IMR-90 (cell line): Measurements from ENCODE around the gene HSD17B10. TPM values are rescaled to one million over a fixed set of nuclear protein-coding genes. Genes with fewer than 3 reads are reported as not detected.

ENCODE experiments used
- ATAC-seq: fragments of 200-7000 bp; cut with Tn5 transposase; 2 replicates; pipeline ENCODE4 v1.9.1; 2020; ENCODE audit warnings: low read depth, mild to moderate bottlenecking, moderate library complexity
- BruUV-seq: library from RNA; stranded (reverse); fragments of 400-500 nt; replicated peaks from 2 replicates; lab custom pipeline; 2021; lab: Mats Ljungman, UMichigan
- CTCF ChIA-PET: fragments of 300-600 bp; formaldehyde crosslinking; extraction: SDS; loops from one replicate; lab custom pipeline; 2021; ENCODE audit warnings: antibody characterized with exemption; lab: Yijun Ruan, JAX
- POLR2A ChIA-PET: fragments of 300-600 bp; sonication (Branson Sonifier 250); formaldehyde crosslinking; loops from one replicate; lab custom pipeline; 2022; ENCODE audit warnings: antibody characterized with exemption; ENCODE audit not compliant: unreplicated experiment; lab: Charles Lee
- DNase-seq: peaks from one replicate; pipeline ENCODE4 v3.0.0; 2013
- H2AFZ ChIP-seq: replicated peaks from 2 replicates; pipeline ENCODE3; 2013; ENCODE audit warnings: low read length, mild to moderate bottlenecking; ENCODE audit not compliant: poor library complexity
- H2AK5ac ChIP-seq: 2 replicates; pipeline ENCODE4 v1.6.1; 2013; ENCODE audit warnings: low read depth, low read length, inconsistent platforms
- H2AK9ac ChIP-seq: replicated peaks from 2 replicates; pipeline ENCODE3; 2013; ENCODE audit warnings: mild to moderate bottlenecking, low read depth, low read length, moderate library complexity; ENCODE audit not compliant: poor library complexity
- H2BK120ac ChIP-seq: 2 replicates; pipeline ENCODE4 v1.6.1; 2013; ENCODE audit warnings: low read depth, low read length, inconsistent platforms
- H2BK15ac ChIP-seq: 3 replicates; pipeline ENCODE4 v1.6.1; 2013; ENCODE audit warnings: low read depth, low read length, inconsistent platforms
- H2BK20ac ChIP-seq: 2 replicates; pipeline ENCODE4 v1.6.1; 2013; ENCODE audit warnings: low read depth, mild to moderate bottlenecking, inconsistent platforms, low read length, moderate library complexity
- H2BK5ac ChIP-seq: 2 replicates; pipeline ENCODE4 v1.6.1; 2013; ENCODE audit warnings: mild to moderate bottlenecking, low read depth, low read length, inconsistent platforms; ENCODE audit not compliant: poor library complexity, severe bottlenecking
- H3K14ac ChIP-seq: replicated peaks from 2 replicates; pipeline ENCODE4 v1.6.1; 2013; ENCODE audit warnings: low read depth, low read length, inconsistent platforms
- H3K18ac ChIP-seq: 2 replicates; pipeline ENCODE4 v1.6.1; 2013; ENCODE audit warnings: low read depth, low read length, control low read depth
- H3K23ac ChIP-seq: 2 replicates; pipeline ENCODE4 v1.6.1; 2013; ENCODE audit warnings: low read depth, low read length, inconsistent platforms
- H3K27ac ChIP-seq: 2 replicates; pipeline ENCODE4 v1.5.1; 2013; ENCODE audit warnings: mild to moderate bottlenecking, control low read depth, low read length; ENCODE audit not compliant: insufficient read depth
- H3K27me3 ChIP-seq: 2 replicates; pipeline ENCODE4 v1.6.1; 2013; ENCODE audit warnings: low read length; ENCODE audit not compliant: control insufficient read depth, insufficient read depth
- H3K36me3 ChIP-seq: 2 replicates; pipeline ENCODE4 v1.6.1; 2013; ENCODE audit warnings: low read length, mixed read lengths; ENCODE audit not compliant: control insufficient read depth, insufficient read depth
- H3K4ac ChIP-seq: 2 replicates; pipeline ENCODE4 v1.6.1; 2013; ENCODE audit warnings: low read depth, low read length, inconsistent platforms
- H3K4me1 ChIP-seq: 2 replicates; pipeline ENCODE4 v1.6.1; 2013; ENCODE audit warnings: low read length, mixed read lengths; ENCODE audit not compliant: control insufficient read depth, insufficient read depth
- H3K4me2 ChIP-seq: 2 replicates; pipeline ENCODE4 v1.6.1; 2013; ENCODE audit warnings: low read depth, mild to moderate bottlenecking, control low read depth, low read length, moderate library complexity
- H3K4me3 ChIP-seq: 2 replicates; pipeline ENCODE4 v1.5.1; 2013; ENCODE audit warnings: low read depth, mild to moderate bottlenecking, control low read depth, low read length, moderate library complexity; ENCODE audit not compliant: insufficient read depth
- H3K56ac ChIP-seq: 2 replicates; pipeline ENCODE4 v1.6.1; 2013; ENCODE audit warnings: low read length, inconsistent platforms; ENCODE audit not compliant: insufficient read depth; ENCODE audit errors: extremely low read depth
- H3K79me1 ChIP-seq, 2 experiments: 2 replicates each; pipeline ENCODE4 v1.6.1; 2013; ENCODE audit warnings: low read length in 2 of 2, inconsistent platforms in 1 of 2, low read depth in 1 of 2
- H3K9ac ChIP-seq: 2 replicates; pipeline ENCODE4 v1.6.1; 2013; ENCODE audit warnings: low read depth, low read length, control low read depth
- H3K9me1 ChIP-seq: 2 replicates; pipeline ENCODE4 v1.6.1; 2013; ENCODE audit warnings: low read length, inconsistent platforms; ENCODE audit not compliant: insufficient read depth
- H3K9me3 ChIP-seq: 2 replicates; pipeline ENCODE4 v1.6.1; 2013; ENCODE audit warnings: low read length; ENCODE audit not compliant: control insufficient read depth, insufficient read depth
- H4K20me1 ChIP-seq: 2 replicates; pipeline ENCODE4 v1.6.1; 2013; ENCODE audit warnings: low read length, inconsistent platforms; ENCODE audit not compliant: insufficient read depth
- H4K5ac ChIP-seq: 2 replicates; pipeline ENCODE4 v1.6.1; 2013; ENCODE audit warnings: mild to moderate bottlenecking, low read depth, low read length, control low read depth
- H4K8ac ChIP-seq, 2 experiments: 2 replicates each; pipeline ENCODE4 v1.6.1; 2013; ENCODE audit warnings: low read depth in 2 of 2, low read length in 2 of 2, control low read depth in 1 of 2, inconsistent platforms in 1 of 2
- H4K91ac ChIP-seq: 2 replicates; pipeline ENCODE4 v1.6.1; 2013; ENCODE audit warnings: low read depth, low read length, inconsistent platforms; ENCODE audit not compliant: insufficient read depth
- CHD1 ChIP-seq: IDR thresholded peaks from 2 replicates; pipeline ENCODE4 v1.6.1; 2012; ENCODE audit warnings: low read depth, low read length, improper control_type of control experiment
- whole genome bisulfite sequencing, 2 experiments: methylation state at CpG; one replicate each; pipeline versions ENCODE4 v1.1.5 to v1.1.7; 2013; ENCODE audit warnings: missing lambda C conversion rate in 2 of 2; ENCODE audit not compliant: insufficient read length in 1 of 2; ENCODE audit errors: extremely low coverage in 2 of 2; 5-methylcytosine and 5-hydroxymethylcytosine counted together
- dilution Hi-C: fragments of 300-500 bp; cut with HindIII; formaldehyde crosslinking; loops from one replicate; pipeline ENCODE4 v1.14.3; 2018; ENCODE audit warnings: low sequenced_read_pairs; ENCODE audit not compliant: unreplicated experiment
- in situ Hi-C: fragments of 300-500 bp; cut with MboI; formaldehyde crosslinking; loops from 3 replicates; pipeline ENCODE4 v1.14.3; 2019; ENCODE audit warnings: low sequenced_read_pairs, inconsistent platforms, mixed read lengths
- intact Hi-C: fragments of 100-400 bp; cut with micrococcal nuclease; formaldehyde crosslinking; loops from 2 replicates; pipeline ENCODE4 v1.10.0; 2022
- polyA plus RNA-seq, 3 experiments: library from polyadenylated mRNA; depleted of rRNA; stranded (reverse); fragments of >200 nt; gene quantifications; 2 replicates each; pipeline ENCODE4 v1.2.3, GENCODE V29; 2012; ENCODE audit warnings: low replicate concordance in 1 of 3
- total RNA-seq: library from RNA; depleted of rRNA; stranded (reverse); fragments of >200 nt; gene quantifications from 2 replicates; pipeline ENCODE4 v1.2.3, GENCODE V29; 2012

Gene HSD17B10
- total and polyA plus RNA-seq, 2 of the 4 experiments (the other 2 are of a cell fraction) = 99.8 to 118 TPM

- no CpG with 5 or more reads among the region's 2 CpGs for WGBS, 2 experiments
Observed at GRCh38 chrX:53412446-53412845, 21.7 kb downstream of the HSD17B10 start.

More at GRCh38 chrX:53412446-53412845, 21.7 kb downstream of the HSD17B10 start:
- Histone ChIP-seq H3K18ac (no peak overlapping the region), H3K56ac (no peak overlapping the region), H4K91ac (no peak overlapping the region), H2AK9ac (no peak overlapping the region), H3K4me2 (no peak overlapping the region), H3K23ac (no peak overlapping the region), H2BK20ac (no peak overlapping the region), H2BK15ac (no peak overlapping the region), H4K5ac (no peak overlapping the region), H3K79me1 (peaks cover 7 to 12% of the 10 kb centered on the region in 2 experiments; a peak in 3 of 4 replicates), H3K9me3 (no peaks in the 10 kb centered on the region), H3K9ac (no peak overlapping the region), H3K36me3 (peaks cover 38% of the 10 kb centered on the region), H3K27me3 (no peaks in the 10 kb centered on the region; the same call in 1 of the 2 replicates), H3K27ac (no peak overlapping the region), H2BK5ac (no peak overlapping the region), H3K9me1 (no peaks in the 10 kb centered on the region), H3K4ac (no peak overlapping the region), H4K8ac (no peak overlapping the region), H2BK120ac (no peak overlapping the region), H3K14ac (no peak overlapping the region), H2AK5ac (no peak overlapping the region), H4K20me1 (0 out of 2 replicates have a peak, but pooled peaks cover 9% of the 10 kb centered on the region), H3K4me1 (no peaks in the 10 kb centered on the region), H2AFZ (no peak overlapping the region), H3K4me3 (no peak overlapping the region)
- in situ Hi-C loops = no loop called here
- ChIA-PET CTCF (interaction anchor here (0.5 kb wide), 1 partner anchor 43 kb away, joined by 3 read pairs; no protein-coding TSS in a partner anchor), POLR2A (no interaction called here)
- ATAC-seq (no peak), DNase-seq (no peak)
- dilution Hi-C loops = no loop called here
- intact Hi-C loops = no loop called here
- BruUV-seq = no TSS peak
- TF ChIP-seq CHD1 = no peak
